ENCODE measurements around the gene GARIN5B. TPM values are rescaled to one million over a fixed set of nuclear protein-coding genes. Genes with fewer than 3 reads are reported as not detected.

Gene GARIN5B
- total and polyA plus RNA-seq, 2 of the 13 experiments (the other 11 are each of a cell fraction or from before 2014, with no cell fraction given) = not detected

GRCh38 chr19:55386493-55386971 lies 23.5 kb upstream of the GARIN5B start (continued):
- TF ChIP-seq ZNF687 (CRISPR knock-in tag; IDR thresholded peaks at IDR 0.05) = peak; percentile 37
- no peak for TF ChIP-seq KDM3A (CRISPR knock-in tag; IDR thresholded peaks at IDR 0.05; ENCODE audit: low read depth)
- TF ChIP-seq NFYC (CRISPR knock-in tag; IDR thresholded peaks at IDR 0.05) = no peak
- 0 out of 2 replicates have a peak, but pooled peaks have one; percentile 25 for TF ChIP-seq ZNF34 (CRISPR knock-in tag; IDR thresholded peaks at IDR 0.05; ENCODE audit: borderline replicate concordance)
- TF ChIP-seq CSRNP1 (CRISPR knock-in tag; IDR thresholded peaks at IDR 0.05) = no peak
- 0 out of 2 replicates have a peak, but pooled peaks have one; percentile 10 for TF ChIP-seq HOXA5 (CRISPR knock-in tag; IDR thresholded peaks at IDR 0.05)
- TF ChIP-seq ZNF678 (CRISPR knock-in tag; IDR thresholded peaks at IDR 0.05) = 0 out of 2 replicates have a peak, but pooled peaks have one; percentile 73
- TF ChIP-seq ZNF614 (CRISPR knock-in tag; IDR thresholded peaks at IDR 0.05; ENCODE audit: borderline replicate concordance) = no peak
